Mucosa of stomach (tissue), 1 donor: ENCODE data around the gene KDM4B.

ENCODE experiments used
- H3K27me3 ChIP-seq: one replicate; pipeline ENCODE4 v1.7.0; 2013; ENCODE audit warnings: mild to moderate bottlenecking, low read length; ENCODE audit not compliant: control insufficient read depth, insufficient read depth
- H3K36me3 ChIP-seq: one replicate; pipeline ENCODE4 v1.7.0; 2013; ENCODE audit warnings: low read length; ENCODE audit not compliant: control insufficient read depth, insufficient read depth
- H3K4me1 ChIP-seq: one replicate; pipeline ENCODE4 v1.7.0; 2013; ENCODE audit warnings: mild to moderate bottlenecking, low read length; ENCODE audit not compliant: control insufficient read depth, insufficient read depth
- H3K4me3 ChIP-seq: one replicate; pipeline ENCODE4 v1.7.0; 2013; ENCODE audit warnings: low read length
- H3K9ac ChIP-seq: one replicate; pipeline ENCODE4 v1.7.0; 2013; ENCODE audit warnings: mild to moderate bottlenecking, low read length, moderate library complexity
- H3K9me3 ChIP-seq: one replicate; pipeline ENCODE4 v1.7.0; 2013; ENCODE audit warnings: mild to moderate bottlenecking, low read length, moderate library complexity; ENCODE audit not compliant: control insufficient read depth
- donor health status: Pancreatic carcinoma.

KDM4B gene

GRCh38 chr19:5107432-5108122 is 138.7 kb downstream of the KDM4B start:
- H3K27me3 ChIP-seq = no peaks in the 10 kb centered on the region
- peaks cover 4% of the 10 kb centered on the region for H3K4me1 ChIP-seq
- H3K36me3 ChIP-seq = no peaks in the 10 kb centered on the region
- no peak overlapping the region for H3K4me3 ChIP-seq
- H3K9me3 ChIP-seq = no peaks in the 10 kb centered on the region
- H3K9ac ChIP-seq = no peak overlapping the region

GRCh38 chr19:5108123-5108596 is 139.2 kb downstream of the KDM4B start:
- H3K36me3 ChIP-seq = no peaks in the 10 kb centered on the region
- H3K9ac ChIP-seq = no peak overlapping the region
- peaks cover 4% of the 10 kb centered on the region for H3K4me1 ChIP-seq
- H3K27me3 ChIP-seq = no peaks in the 10 kb centered on the region
- no peaks in the 10 kb centered on the region for H3K9me3 ChIP-seq
- no peak overlapping the region for H3K4me3 ChIP-seq

- H3K27me3 ChIP-seq = no peaks in the 10 kb centered on the region
- no peaks in the 10 kb centered on the region for H3K9me3 ChIP-seq
- H3K36me3 ChIP-seq = no peaks in the 10 kb centered on the region
- H3K4me3 ChIP-seq = no peak overlapping the region
- no peak overlapping the region for H3K9ac ChIP-seq
- H3K4me1 ChIP-seq = no peaks in the 10 kb centered on the region
These were observed 140.0 kb downstream of the KDM4B start for GRCh38 chr19:5108866-5109265.

GRCh38 chr19:5109560-5109959 is 140.6 kb downstream of the KDM4B start:
- no peak overlapping the region for H3K9ac ChIP-seq
- H3K36me3 ChIP-seq = no peaks in the 10 kb centered on the region
- H3K27me3 ChIP-seq = no peaks in the 10 kb centered on the region
- H3K9me3 ChIP-seq = no peaks in the 10 kb centered on the region
- H3K4me1 ChIP-seq = no peaks in the 10 kb centered on the region
- no peak overlapping the region for H3K4me3 ChIP-seq

- no peaks in the 10 kb centered on the region for H3K36me3 ChIP-seq
- H3K4me3 ChIP-seq = no peak overlapping the region
- no peaks in the 10 kb centered on the region for H3K4me1 ChIP-seq
- H3K27me3 ChIP-seq = no peaks in the 10 kb centered on the region
- H3K9ac ChIP-seq = no peak overlapping the region
- H3K9me3 ChIP-seq = no peaks in the 10 kb centered on the region
These were observed 141.6 kb downstream of the KDM4B start for GRCh38 chr19:5110546-5110945.

GRCh38 chr19:5111051-5111450 is 142.1 kb downstream of the KDM4B start:
- Histone ChIP-seq H3K9me3 (no peaks in the 10 kb centered on the region), H3K36me3 (no peaks in the 10 kb centered on the region)

GRCh38 chr19:5112175-5112574 is 143.3 kb downstream of the KDM4B start:
- no peaks in the 10 kb centered on the region for H3K9me3 ChIP-seq
- no peaks in the 10 kb centered on the region for H3K27me3 ChIP-seq
- H3K9ac ChIP-seq = no peak overlapping the region
- H3K4me3 ChIP-seq = no peak overlapping the region
- H3K4me1 ChIP-seq = no peaks in the 10 kb centered on the region
- H3K36me3 ChIP-seq = no peaks in the 10 kb centered on the region

More at GRCh38 chr19:5111051-5111450, 142.1 kb downstream of the KDM4B start:
- Histone ChIP-seq H3K4me3 (no peak overlapping the region), H3K9ac (no peak overlapping the region), H3K4me1 (no peaks in the 10 kb centered on the region), H3K27me3 (no peaks in the 10 kb centered on the region)

- Histone ChIP-seq H3K4me1 (no peaks in the 10 kb centered on the region), H3K36me3 (no peaks in the 10 kb centered on the region)
These were observed 144.0 kb downstream of the KDM4B start for GRCh38 chr19:5112681-5113575.

GRCh38 chr19:5113633-5114586 is 145.0 kb downstream of the KDM4B start:
- H3K27me3 ChIP-seq = no peaks in the 10 kb centered on the region
- no peaks in the 10 kb centered on the region for H3K4me1 ChIP-seq
- H3K36me3 ChIP-seq = no peaks in the 10 kb centered on the region
- no peak overlapping the region for H3K9ac ChIP-seq
- no peak overlapping the region for H3K4me3 ChIP-seq
- H3K9me3 ChIP-seq = no peaks in the 10 kb centered on the region

More at GRCh38 chr19:5112681-5113575, 144.0 kb downstream of the KDM4B start:
- Histone ChIP-seq H3K4me3 (no peak overlapping the region), H3K27me3 (no peaks in the 10 kb centered on the region), H3K9ac (no peak overlapping the region), H3K9me3 (no peaks in the 10 kb centered on the region)

- Histone ChIP-seq H3K36me3 (no peaks in the 10 kb centered on the region), H3K9me3 (no peaks in the 10 kb centered on the region), H3K4me1 (no peaks in the 10 kb centered on the region), H3K4me3 (no peak overlapping the region), H3K9ac (no peak overlapping the region), H3K27me3 (no peaks in the 10 kb centered on the region)
These were observed 145.8 kb downstream of the KDM4B start for GRCh38 chr19:5114727-5115126.

GRCh38 chr19:5115351-5115750 is 146.4 kb downstream of the KDM4B start:
- no peak overlapping the region for H3K9ac ChIP-seq
- H3K4me3 ChIP-seq = no peak overlapping the region
- no peaks in the 10 kb centered on the region for H3K9me3 ChIP-seq
- H3K27me3 ChIP-seq = no peaks in the 10 kb centered on the region
- no peaks in the 10 kb centered on the region for H3K4me1 ChIP-seq
- no peaks in the 10 kb centered on the region for H3K36me3 ChIP-seq
